Activated CD4-positive, alpha-beta T cell treated with anti-CD3 and anti-CD28 coated beads for 36 hours (primary cell): ENCODE data around the gene PRODH2. TPM values are rescaled to one million over a fixed set of nuclear protein-coding genes. Genes with fewer than 3 reads are reported as not detected.
A peak's percentile ranks its signal among the peaks of the same experiment; 100 is the strongest.
"Not testable (repeated sequence)": the region's sequence is repeated elsewhere in the genome, so short reads cannot be mapped to it uniquely, and the experiment has no call there.

Experiments
- ATAC-seq: fragments of 200-7000 bp; cut with Tn5 transposase; one replicate; pipeline ENCODE4 v1.10.0; 2021; ENCODE audit warnings: mild to moderate bottlenecking, moderate library complexity
- CTCF ChIA-PET: fragments of 350-600 bp; sonication (Branson Sonifier 250); formaldehyde crosslinking; loops from one replicate; lab custom pipeline; 2021; ENCODE audit warnings: antibody characterized with exemption; lab: Charles Lee
- POLR2A ChIA-PET: fragments of 350-600 bp; sonication (Branson Sonifier 250); formaldehyde crosslinking; loops from one replicate; lab custom pipeline; 2021; ENCODE audit warnings: antibody characterized with exemption, inconsistent platforms; lab: Charles Lee
- DNase-seq: peaks from one replicate; pipeline ENCODE4 v3.0.0-alpha.2; 2020
- H3K27ac Mint-ChIP-seq: one replicate; pipeline ENCODE4 v1.8.0; 2021; ENCODE audit warnings: mixed read lengths
- H3K27me3 Mint-ChIP-seq: one replicate; pipeline ENCODE4 v1.8.0; 2021; ENCODE audit warnings: mixed read lengths
- H3K36me3 Mint-ChIP-seq: one replicate; pipeline ENCODE4 v1.8.0; 2021; ENCODE audit warnings: low read depth, mixed read lengths
- H3K4me1 Mint-ChIP-seq: one replicate; pipeline ENCODE4 v1.8.0; 2021; ENCODE audit warnings: mixed read lengths
- H3K4me3 Mint-ChIP-seq: one replicate; pipeline ENCODE4 v1.8.0; 2021; ENCODE audit warnings: mild to moderate bottlenecking, moderate library complexity, mixed read lengths
- H3K9me3 Mint-ChIP-seq: one replicate; pipeline ENCODE4 v1.8.0; 2021; ENCODE audit warnings: low read depth, mixed read lengths
- intact Hi-C, 2 experiments: fragments of 100-400 bp; cut with DNase I in 1 of 2; cut with micrococcal nuclease in 1 of 2; formaldehyde crosslinking; loops; one replicate each; pipeline versions ENCODE4 v1.14.2 to v1.15.1; 2022 to 2024; cut with DNase I, micrococcal nuclease
- total RNA-seq, 2 experiments: library from RNA; stranded (reverse); gene quantifications; one replicate each; pipeline ENCODE4 v1.2.3, GENCODE V29; 2021

The PRODH2 gene
- total RNA-seq, 2 experiments from 2014 or later = not detected

GRCh38 chr19:35775046-35775297 is 37.7 kb downstream of the PRODH2 start:
- CTCF ChIA-PET = no interaction called here
- H3K4me1 Mint-ChIP-seq = peaks cover 12% of the 10 kb centered on the region

GRCh38 chr19:35774274-35775045 is 38.2 kb downstream of the PRODH2 start:
- Mint-ChIP-seq H3K27me3 (no peaks in the 10 kb centered on the region), H3K4me1 (peaks cover 12% of the 10 kb centered on the region), H3K9me3 (no peaks in the 10 kb centered on the region), H3K36me3 (no peaks in the 10 kb centered on the region), H3K4me3 (peak overlapping the region; percentile 75), H3K27ac (no peak overlapping the region)
- intact Hi-C loops = loop anchor here (1.0 to 2.0 kb wide), 17 partner anchors 16 to 366 kb away; partner anchors contain the start of genes LIN37 (in 2 of the 2), PROSER3 (in 2 of the 2), PSENEN (in 2 of the 2) and U2AF1L4 (in 2 of the 2)
- ChIA-PET POLR2A (no interaction called here), CTCF (interaction anchor here (0.6 kb wide), 1 partner anchor 15 kb away, joined by 4 read pairs; no protein-coding TSS in a partner anchor)
- DNase-seq (no peak), ATAC-seq (no peak)

More at GRCh38 chr19:35775046-35775297, 37.7 kb downstream of the PRODH2 start:
- no peaks in the 10 kb centered on the region for H3K27me3 Mint-ChIP-seq
- H3K9me3 Mint-ChIP-seq = no peaks in the 10 kb centered on the region
- H3K4me3 Mint-ChIP-seq = peak overlapping the region; percentile 75
- ATAC-seq (peak; percentile 3), DNase-seq (no peak)
- H3K36me3 Mint-ChIP-seq = peaks cover 2% of the 10 kb centered on the region
- POLR2A ChIA-PET = no interaction called here
- intact Hi-C loops = loop anchor here (1.0 to 2.0 kb wide), 17 partner anchors 16 to 365 kb away; partner anchors contain the start of genes LIN37 (in 2 of the 2), PROSER3 (in 2 of the 2), PSENEN (in 2 of the 2) and U2AF1L4 (in 2 of the 2)
- no peak overlapping the region for H3K27ac Mint-ChIP-seq

GRCh38 chr19:35773020-35773806 is 39.4 kb downstream of the PRODH2 start:
- ATAC-seq = no peak
- POLR2A ChIA-PET = no interaction called here

GRCh38 chr19:35772362-35772761 is 40.3 kb downstream of the PRODH2 start:
- H3K4me1 Mint-ChIP-seq = peaks cover 12% of the 10 kb centered on the region
- CTCF ChIA-PET, H3K27me3 Mint-ChIP-seq, POLR2A ChIA-PET, DNase-seq, H3K27ac Mint-ChIP-seq, H3K9me3 Mint-ChIP-seq, H3K36me3 Mint-ChIP-seq, H3K4me3 Mint-ChIP-seq, intact Hi-C loops, ATAC-seq: not testable (repeated sequence)

More at GRCh38 chr19:35773020-35773806, 39.4 kb downstream of the PRODH2 start:
- no peak for DNase-seq
- Mint-ChIP-seq H3K36me3 (peaks cover 6% of the 10 kb centered on the region), H3K4me3 (no peak overlapping the region), H3K4me1 (peaks cover 12% of the 10 kb centered on the region), H3K9me3 (no peaks in the 10 kb centered on the region), H3K27ac (no peak overlapping the region), H3K27me3 (no peaks in the 10 kb centered on the region)
- intact Hi-C loops = no loop called here
- CTCF ChIA-PET = no interaction called here

GRCh38 chr19:35768082-35768421 is 44.6 kb downstream of the PRODH2 start:
- ChIA-PET CTCF (no interaction called here), POLR2A (no interaction called here)
- Mint-ChIP-seq H3K27me3 (no peaks in the 10 kb centered on the region), H3K36me3 (peaks cover 18% of the 10 kb centered on the region), H3K4me3 (no peak overlapping the region), H3K4me1 (no peaks in the 10 kb centered on the region), H3K27ac (no peak overlapping the region), H3K9me3 (no peaks in the 10 kb centered on the region)
- intact Hi-C loops = no loop called here
- ATAC-seq = no peak
- DNase-seq = no peak

- DNase-seq (no peak), ATAC-seq (no peak)
- ChIA-PET CTCF (no interaction called here), POLR2A (no interaction called here)
- intact Hi-C loops = no loop called here
- Mint-ChIP-seq H3K4me1 (no peaks in the 10 kb centered on the region), H3K27ac (no peak overlapping the region), H3K9me3 (no peaks in the 10 kb centered on the region), H3K36me3 (peaks cover 18% of the 10 kb centered on the region), H3K4me3 (no peak overlapping the region), H3K27me3 (no peaks in the 10 kb centered on the region)
These were observed 45.2 kb downstream of the PRODH2 start for GRCh38 chr19:35767288-35768081.

- H3K4me1 Mint-ChIP-seq = no peaks in the 10 kb centered on the region
- intact Hi-C loops = no loop called here
- ATAC-seq (no peak), DNase-seq (no peak)
- H3K4me3 Mint-ChIP-seq = no peak overlapping the region
- no peaks in the 10 kb centered on the region for H3K27me3 Mint-ChIP-seq
- ChIA-PET POLR2A (no interaction called here), CTCF (no interaction called here)
- no peak overlapping the region for H3K27ac Mint-ChIP-seq
- no peaks in the 10 kb centered on the region for H3K9me3 Mint-ChIP-seq
- peaks cover 23% of the 10 kb centered on the region for H3K36me3 Mint-ChIP-seq
These were observed 46.0 kb downstream of the PRODH2 start for GRCh38 chr19:35766571-35767104.

- Mint-ChIP-seq H3K27ac (no peak overlapping the region), H3K9me3 (no peaks in the 10 kb centered on the region), H3K4me3 (no peak overlapping the region), H3K4me1 (peaks cover 4% of the 10 kb centered on the region), H3K36me3 (peaks cover 36% of the 10 kb centered on the region), H3K27me3 (no peaks in the 10 kb centered on the region)
- CTCF ChIA-PET = interaction anchor here (0.5 kb wide), 1 partner anchor 45 kb away, joined by 3 read pairs; no protein-coding TSS in a partner anchor
- POLR2A ChIA-PET = interaction anchor here (0.6 kb wide), 1 partner anchor 117 kb away, joined by 4 read pairs; the partner anchor contains the start of gene COX6B1
- ATAC-seq (no peak), DNase-seq (no peak)
- intact Hi-C loops = no loop called here
These were observed 48.0 kb downstream of the PRODH2 start for GRCh38 chr19:35764432-35765315.

- ATAC-seq (no peak), DNase-seq (no peak)
- ChIA-PET POLR2A (no interaction called here), CTCF (no interaction called here)
- H3K4me1 Mint-ChIP-seq = peaks cover 27% of the 10 kb centered on the region
- H3K36me3 Mint-ChIP-seq = peaks cover 33% of the 10 kb centered on the region
- intact Hi-C loops = no loop called here
- peaks cover 4% of the 10 kb centered on the region for H3K27me3 Mint-ChIP-seq
- H3K9me3 Mint-ChIP-seq = no peaks in the 10 kb centered on the region
- H3K27ac Mint-ChIP-seq = no peak overlapping the region
- H3K4me3 Mint-ChIP-seq = no peak overlapping the region
These were observed 51.8 kb downstream of the PRODH2 start for GRCh38 chr19:35760711-35761349.

GRCh38 chr19:35759697-35760096 is 52.9 kb downstream of the PRODH2 start:
- ChIA-PET POLR2A (no interaction called here), CTCF (no interaction called here)
- H3K36me3 Mint-ChIP-seq = peaks cover 28% of the 10 kb centered on the region
- peaks cover 4% of the 10 kb centered on the region for H3K27me3 Mint-ChIP-seq
- peak overlapping the region; percentile 85 for H3K4me3 Mint-ChIP-seq
- H3K4me1 Mint-ChIP-seq = peaks cover 29% of the 10 kb centered on the region
- no peak overlapping the region for H3K27ac Mint-ChIP-seq
- ATAC-seq = no peak
- intact Hi-C loops = loop anchor here in 1 of 2 experiments (2.0 kb wide), 1 partner anchor 15 kb away; the partner anchor contains the start of gene ARHGAP33
- no peaks in the 10 kb centered on the region for H3K9me3 Mint-ChIP-seq
- DNase-seq = no peak
